Measurements from ENCODE around the gene OPCML. TPM values are rescaled to one million over a fixed set of nuclear protein-coding genes. Genes with fewer than 3 reads are reported as not detected.

OPCML gene
- polyA plus RNA-seq, 1 donor (not counting 4 experiments of a cell fraction or from before 2014, with no cell fraction given): 0.04 TPM

GRCh38 chr11:133385781-133386180, 146.5 kb downstream of the OPCML start:
- FAIRE-seq (no peak), DNase-seq (ENCODE audit: low read depth, low spot score) (no peak)
- TF ChIP-seq, protein P1, sequence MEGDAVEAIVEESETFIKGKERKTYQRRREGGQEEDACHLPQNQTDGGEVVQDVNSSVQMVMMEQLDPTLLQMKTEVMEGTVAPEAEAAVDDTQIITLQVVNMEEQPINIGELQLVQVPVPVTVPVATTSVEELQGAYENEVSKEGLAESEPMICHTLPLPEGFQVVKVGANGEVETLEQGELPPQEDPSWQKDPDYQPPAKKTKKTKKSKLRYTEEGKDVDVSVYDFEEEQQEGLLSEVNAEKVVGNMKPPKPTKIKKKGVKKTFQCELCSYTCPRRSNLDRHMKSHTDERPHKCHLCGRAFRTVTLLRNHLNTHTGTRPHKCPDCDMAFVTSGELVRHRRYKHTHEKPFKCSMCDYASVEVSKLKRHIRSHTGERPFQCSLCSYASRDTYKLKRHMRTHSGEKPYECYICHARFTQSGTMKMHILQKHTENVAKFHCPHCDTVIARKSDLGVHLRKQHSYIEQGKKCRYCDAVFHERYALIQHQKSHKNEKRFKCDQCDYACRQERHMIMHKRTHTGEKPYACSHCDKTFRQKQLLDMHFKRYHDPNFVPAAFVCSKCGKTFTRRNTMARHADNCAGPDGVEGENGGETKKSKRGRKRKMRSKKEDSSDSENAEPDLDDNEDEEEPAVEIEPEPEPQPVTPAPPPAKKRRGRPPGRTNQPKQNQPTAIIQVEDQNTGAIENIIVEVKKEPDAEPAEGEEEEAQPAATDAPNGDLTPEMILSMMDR (optimal IDR thresholded peaks at IDR 0.05 in 1 of 3, IDR thresholded peaks at IDR 0.05 in 1 of 3, conservative IDR thresholded peaks at IDR 0.05 in 1 of 3; ENCODE audit: extremely low read depth in 1 of 3, insufficient read depth in 2 of 3, low read length in 3 of 3): no peak
- TF ChIP-seq EZH2 (IDR thresholded peaks at IDR 0.05; ENCODE audit: low read length): no peak
- no peak overlapping the region for H2AFZ ChIP-seq (ENCODE audit: control insufficient read depth, low read length)
- no peaks in the 10 kb centered on the region for H3K9me3 ChIP-seq (ENCODE audit: control insufficient read depth, low read depth, low read length)
- no peaks in the 10 kb centered on the region for H3K79me2 ChIP-seq (ENCODE audit: control insufficient read depth, insufficient read depth, low read length)
- H4K20me1 ChIP-seq (ENCODE audit: control insufficient read depth, extremely low read depth, insufficient read depth, low read length): no peaks in the 10 kb centered on the region
- no peaks in the 10 kb centered on the region for H3K27me3 ChIP-seq (ENCODE audit: control insufficient read depth, extremely low read depth, insufficient read depth, low read length)
- H3K4me2 ChIP-seq (ENCODE audit: control insufficient read depth, extremely low read depth, insufficient read depth, low read depth, low read length): no peak overlapping the region
- no peak overlapping the region for H3K4me3 ChIP-seq (ENCODE audit: control insufficient read depth in 2 of 3, extremely low read depth in 1 of 3, insufficient read depth in 2 of 3, low read depth in 1 of 3, low read length in 3 of 3)
- no peak overlapping the region for H3K9ac ChIP-seq (ENCODE audit: control insufficient read depth, extremely low read depth, insufficient read depth, low read length)
- H3K9me1 ChIP-seq (ENCODE audit: control insufficient read depth, extremely low read depth, insufficient read depth, low read length): no peaks in the 10 kb centered on the region
- no peaks in the 10 kb centered on the region for H3K36me3 ChIP-seq (ENCODE audit: control insufficient read depth in 2 of 2, extremely low read depth in 1 of 2, insufficient read depth in 2 of 2, low read length in 2 of 2)
- no peak overlapping the region for H3K27ac ChIP-seq (ENCODE audit: control insufficient read depth, insufficient read depth, low read length)
- H3K4me1 ChIP-seq (ENCODE audit: control insufficient read depth, extremely low read depth, insufficient read depth, low read length): no peaks in the 10 kb centered on the region
- dilution Hi-C loops (cut with MboI; ENCODE audit: extremely low pct_ligation_motif_present, low sequenced_read_pairs): no loop called here

- H3K36me3 ChIP-seq (ENCODE audit: control insufficient read depth in 2 of 2, extremely low read depth in 1 of 2, insufficient read depth in 2 of 2, low read length in 2 of 2): no peaks in the 10 kb centered on the region
- no peak overlapping the region for H3K4me3 ChIP-seq (ENCODE audit: control insufficient read depth in 2 of 3, extremely low read depth in 1 of 3, insufficient read depth in 2 of 3, low read depth in 1 of 3, low read length in 3 of 3)
- H3K9me3 ChIP-seq (ENCODE audit: control insufficient read depth, low read depth, low read length): no peaks in the 10 kb centered on the region
- no peaks in the 10 kb centered on the region for H3K27me3 ChIP-seq (ENCODE audit: control insufficient read depth, extremely low read depth, insufficient read depth, low read length)
- no peak overlapping the region for H2AFZ ChIP-seq (ENCODE audit: control insufficient read depth, low read length)
- dilution Hi-C loops (cut with MboI; ENCODE audit: extremely low pct_ligation_motif_present, low sequenced_read_pairs): no loop called here
- DNase-seq (ENCODE audit: low read depth, low spot score): no peak
- FAIRE-seq: no peak
- TF ChIP-seq EZH2 (IDR thresholded peaks at IDR 0.05; ENCODE audit: low read length): no peak
- TF ChIP-seq, protein P1 (optimal IDR thresholded peaks at IDR 0.05 in 1 of 3, IDR thresholded peaks at IDR 0.05 in 1 of 3, conservative IDR thresholded peaks at IDR 0.05 in 1 of 3; ENCODE audit: extremely low read depth in 1 of 3, insufficient read depth in 2 of 3, low read length in 3 of 3): no peak
- no peak overlapping the region for H3K27ac ChIP-seq (ENCODE audit: control insufficient read depth, insufficient read depth, low read length)
- H3K4me1 ChIP-seq (ENCODE audit: control insufficient read depth, extremely low read depth, insufficient read depth, low read length): no peaks in the 10 kb centered on the region
- H4K20me1 ChIP-seq (ENCODE audit: control insufficient read depth, extremely low read depth, insufficient read depth, low read length): no peaks in the 10 kb centered on the region
- no peak overlapping the region for H3K9ac ChIP-seq (ENCODE audit: control insufficient read depth, extremely low read depth, insufficient read depth, low read length)
- no peaks in the 10 kb centered on the region for H3K79me2 ChIP-seq (ENCODE audit: control insufficient read depth, insufficient read depth, low read length)
- no peaks in the 10 kb centered on the region for H3K9me1 ChIP-seq (ENCODE audit: control insufficient read depth, extremely low read depth, insufficient read depth, low read length)
- no peak overlapping the region for H3K4me2 ChIP-seq (ENCODE audit: control insufficient read depth, extremely low read depth, insufficient read depth, low read depth, low read length)
These were observed 147.6 kb downstream of the OPCML start for GRCh38 chr11:133384731-133385130.

All from keratinocyte (primary cell).